Smooth muscle cell (in vitro differentiated cells): ENCODE data around the gene C16orf92. TPM values are rescaled to one million over a fixed set of nuclear protein-coding genes. Genes with fewer than 3 reads are reported as not detected.

ENCODE experiments used
- DNase-seq: peaks from one replicate; lab custom pipeline; 2025; ENCODE audit not compliant: unreplicated experiment; lab: John Stamatoyannopoulos, UW
- H2AFZ ChIP-seq: fragments of 200-600 bp; sonication (generic); 2 replicates; pipeline ENCODE4 v1.6.0; 2016; ENCODE audit warnings: antibody characterized with exemption, low read depth, mild to moderate bottlenecking
- H3F3A ChIP-seq: fragments of 200-600 bp; sonication (generic); 2 replicates; pipeline ENCODE4 v1.6.0; 2017; ENCODE audit warnings: antibody characterized with exemption, low read depth
- H3K27ac ChIP-seq: fragments of 200-600 bp; sonication (generic); 2 replicates; pipeline ENCODE4 v1.5.1; 2016; ENCODE audit warnings: low read depth, mild to moderate bottlenecking
- H3K27me3 ChIP-seq: fragments of 200-600 bp; sonication (generic); 2 replicates; pipeline ENCODE4 v1.6.1; 2016; ENCODE audit warnings: low read depth, mild to moderate bottlenecking
- H3K36me3 ChIP-seq: fragments of 200-600 bp; sonication (generic); 2 replicates; pipeline ENCODE4 v1.5.1; 2016; ENCODE audit warnings: low read depth
- H3K4me1 ChIP-seq: fragments of 200-600 bp; sonication (generic); 2 replicates; pipeline ENCODE4 v1.5.1; 2016; ENCODE audit warnings: low read depth
- H3K4me2 ChIP-seq: fragments of 200-600 bp; sonication (generic); 2 replicates; pipeline ENCODE4 v1.6.0; 2016; ENCODE audit warnings: mild to moderate bottlenecking
- H3K4me3 ChIP-seq: fragments of 200-600 bp; sonication (generic); 2 replicates; pipeline ENCODE4 v1.5.1; 2016; ENCODE audit warnings: mild to moderate bottlenecking
- H3K79me2 ChIP-seq: fragments of 200-600 bp; sonication (generic); 2 replicates; pipeline ENCODE4 v1.6.0; 2016; ENCODE audit warnings: low read depth, mild to moderate bottlenecking
- H3K9ac ChIP-seq: fragments of 200-600 bp; sonication (generic); 2 replicates; pipeline ENCODE4 v1.6.0; 2016; ENCODE audit warnings: low read depth
- H3K9me3 ChIP-seq: fragments of 200-600 bp; sonication (generic); replicated peaks from 2 replicates; pipeline ENCODE4 v1.5.1; 2016; ENCODE audit warnings: low read depth
- H4K20me1 ChIP-seq: fragments of 200-600 bp; sonication (generic); 2 replicates; pipeline ENCODE4 v1.6.0; 2016; ENCODE audit warnings: low read depth
- WGBS: methylation state at CpG from one replicate; pipeline ENCODE4 v1.1.7; 2016; ENCODE audit warnings: low lambda C conversion rate; 5-methylcytosine and 5-hydroxymethylcytosine counted together
- polyA plus RNA-seq: library from polyadenylated mRNA; unstranded; fragments of >200 nt; fragmentation: Nextera tagmentation; extraction: Ambion mirVana; gene quantifications from 2 replicates; pipeline ENCODE4 v1.2.1, GENCODE V29; 2016
- total RNA-seq: library from RNA; depleted of rRNA; stranded (reverse); fragments of >200 nt; gene quantifications from 2 replicates; pipeline ENCODE4 v1.2.3, GENCODE V29; 2014
- TF ChIP-seq, protein P1 (sequence below): fragments of 200-600 bp; sonication (generic); IDR thresholded peaks from 2 replicates; pipeline ENCODE4 v1.5.1; 2017; ENCODE audit warnings: borderline replicate concordance, mild to moderate bottlenecking, antibody characterized with exemption; ENCODE audit not compliant: insufficient read depth, poor library complexity, severe bottlenecking

Gene C16orf92
- total and polyA plus RNA-seq, 2 experiments from 2014 or later: not detected

GRCh38 chr16:29993191-29993902 is 29.7 kb upstream of the C16orf92 start:
- no peaks in the 10 kb centered on the region for H3K27me3 ChIP-seq
- no peak overlapping the region for H3K4me3 ChIP-seq
- H3K9ac ChIP-seq: no peak overlapping the region
- peaks cover 10% of the 10 kb centered on the region for H3K79me2 ChIP-seq
- no peaks in the 10 kb centered on the region for H3K9me3 ChIP-seq
- no peak for DNase-seq
- H3K4me2 ChIP-seq: no peak overlapping the region
- no peak overlapping the region for H3K27ac ChIP-seq
- H3K4me1 ChIP-seq: peaks cover 11% of the 10 kb centered on the region
- no peak overlapping the region for H2AFZ ChIP-seq
- H3F3A ChIP-seq: peaks cover 4% of the 10 kb centered on the region
- no peaks in the 10 kb centered on the region for H3K36me3 ChIP-seq
- 96% methylated on average over 25 of the region's 25 CpGs for WGBS
- H4K20me1 ChIP-seq: no peaks in the 10 kb centered on the region
- TF ChIP-seq, protein P1, sequence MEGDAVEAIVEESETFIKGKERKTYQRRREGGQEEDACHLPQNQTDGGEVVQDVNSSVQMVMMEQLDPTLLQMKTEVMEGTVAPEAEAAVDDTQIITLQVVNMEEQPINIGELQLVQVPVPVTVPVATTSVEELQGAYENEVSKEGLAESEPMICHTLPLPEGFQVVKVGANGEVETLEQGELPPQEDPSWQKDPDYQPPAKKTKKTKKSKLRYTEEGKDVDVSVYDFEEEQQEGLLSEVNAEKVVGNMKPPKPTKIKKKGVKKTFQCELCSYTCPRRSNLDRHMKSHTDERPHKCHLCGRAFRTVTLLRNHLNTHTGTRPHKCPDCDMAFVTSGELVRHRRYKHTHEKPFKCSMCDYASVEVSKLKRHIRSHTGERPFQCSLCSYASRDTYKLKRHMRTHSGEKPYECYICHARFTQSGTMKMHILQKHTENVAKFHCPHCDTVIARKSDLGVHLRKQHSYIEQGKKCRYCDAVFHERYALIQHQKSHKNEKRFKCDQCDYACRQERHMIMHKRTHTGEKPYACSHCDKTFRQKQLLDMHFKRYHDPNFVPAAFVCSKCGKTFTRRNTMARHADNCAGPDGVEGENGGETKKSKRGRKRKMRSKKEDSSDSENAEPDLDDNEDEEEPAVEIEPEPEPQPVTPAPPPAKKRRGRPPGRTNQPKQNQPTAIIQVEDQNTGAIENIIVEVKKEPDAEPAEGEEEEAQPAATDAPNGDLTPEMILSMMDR: no peak

DNA sequence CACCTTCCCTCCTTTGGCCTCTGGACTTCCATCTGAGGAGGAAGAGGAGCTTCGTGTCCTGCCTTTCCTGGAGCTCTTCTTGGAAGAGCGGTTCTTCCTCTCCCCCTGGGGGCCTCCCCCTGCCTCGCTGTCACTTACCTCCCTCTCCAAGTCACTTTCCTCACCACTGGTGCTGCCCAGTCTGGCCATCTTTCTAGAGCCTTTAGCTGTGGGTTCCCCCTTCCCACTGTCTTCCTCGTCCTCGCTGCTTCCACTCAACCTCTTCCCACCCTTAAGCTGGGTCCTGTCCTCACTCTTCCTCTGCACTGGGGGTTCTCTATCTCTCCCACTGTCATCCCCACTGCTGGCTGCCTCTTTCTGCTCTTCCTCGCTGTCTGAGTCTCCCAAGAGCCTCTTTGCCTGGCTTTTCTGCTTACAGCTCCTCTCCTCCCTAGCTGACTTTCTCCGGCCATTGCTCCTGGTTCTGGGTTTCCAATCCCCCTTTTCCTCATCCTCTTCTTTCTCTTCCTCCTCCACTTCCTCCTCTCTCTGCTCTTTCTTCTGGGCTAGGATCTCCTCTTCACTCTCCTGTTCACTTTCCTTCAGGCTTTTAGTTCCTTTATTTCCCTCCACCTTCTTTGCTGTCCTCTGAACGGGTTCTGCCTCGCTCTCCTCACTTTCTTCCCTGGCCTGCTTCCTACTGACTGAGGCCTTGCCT is 28.9 kb upstream of the C16orf92 start:
- Histone ChIP-seq H4K20me1 (no peaks in the 10 kb centered on the region), H3F3A (peaks cover 4% of the 10 kb centered on the region), H3K9me3 (no peaks in the 10 kb centered on the region), H3K9ac (no peak overlapping the region), H3K4me2 (peak overlapping the region; percentile 92), H3K4me3 (no peak overlapping the region), H3K79me2 (peaks cover 10% of the 10 kb centered on the region), H3K36me3 (no peaks in the 10 kb centered on the region), H3K27me3 (no peaks in the 10 kb centered on the region), H3K4me1 (peaks cover 11% of the 10 kb centered on the region), H3K27ac (peak overlapping the region; percentile 95), H2AFZ (no peak overlapping the region)
- no peak for DNase-seq
- TF ChIP-seq, protein P1: no peak
- 89% methylated on average over 9 of the region's 9 CpGs for WGBS

DNA sequence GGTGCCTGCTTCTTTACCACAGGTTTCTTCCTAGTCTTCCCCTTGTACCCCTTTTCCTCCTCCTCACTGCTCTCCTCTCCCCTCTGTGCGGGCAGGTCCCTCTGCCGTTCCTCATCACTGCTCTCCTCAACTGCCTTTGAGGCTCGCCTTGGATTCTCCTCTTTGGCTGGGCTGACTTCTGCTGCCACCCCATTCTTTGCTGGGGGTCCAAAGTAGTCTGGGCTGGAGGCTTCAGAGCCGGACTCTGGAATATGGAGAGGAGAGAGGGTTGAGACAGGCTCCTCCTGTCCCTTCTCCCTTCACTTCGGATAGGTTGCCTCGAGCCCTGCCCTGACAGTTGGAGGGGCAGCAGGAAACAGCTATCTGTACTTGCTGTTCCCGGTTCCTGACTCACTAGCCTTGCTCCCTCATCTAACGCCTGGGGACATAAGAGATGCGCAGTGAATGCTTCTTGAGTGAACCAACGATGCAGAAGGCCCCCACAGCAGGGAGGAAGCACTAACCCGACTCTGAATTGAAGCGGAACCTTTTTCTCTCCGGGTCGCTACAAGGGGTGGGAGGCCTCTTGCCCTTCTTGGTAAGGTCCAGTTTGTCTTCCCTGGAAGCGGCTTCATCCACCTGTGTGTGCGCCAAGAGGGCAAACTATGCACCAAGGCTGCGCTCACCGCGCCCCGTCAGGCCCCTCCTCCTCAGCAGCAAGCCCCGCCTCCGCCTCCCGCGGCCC is 28.2 kb upstream of the C16orf92 start:
- Histone ChIP-seq H4K20me1 (no peaks in the 10 kb centered on the region), H3K27ac (peak overlapping the region; percentile 95), H3K9ac (peak overlapping the region; percentile 36), H2AFZ (peak overlapping the region; percentile 98), H3K9me3 (no peaks in the 10 kb centered on the region), H3K36me3 (no peaks in the 10 kb centered on the region), H3K4me1 (peaks cover 11% of the 10 kb centered on the region), H3K27me3 (no peaks in the 10 kb centered on the region), H3F3A (peaks cover 4% of the 10 kb centered on the region), H3K4me2 (peak overlapping the region; percentile 92), H3K79me2 (peaks cover 10% of the 10 kb centered on the region), H3K4me3 (peak overlapping the region; percentile 94)
- no peak for DNase-seq
- WGBS: 22% methylated on average over 24 of the region's 24 CpGs
- TF ChIP-seq, protein P1: no peak
